Ovary (tissue), 9 donors: ENCODE measurements around the gene MYO1E. TPM values are rescaled to one million over a fixed set of nuclear protein-coding genes. Genes with fewer than 3 reads are reported as not detected.

Experiments used
- DNase-seq, 5 donors: peaks; one replicate each; pipeline ENCODE4 v3.0.0-alpha.2; 2019 to 2020
- H3K27ac ChIP-seq, 2 donors: fragments of 200-600 bp; one replicate each; pipeline versions ENCODE4 v1.5.1 to v1.8.0; 2019 to 2022
- H3K27me3 ChIP-seq: fragments of 200-600 bp; one replicate; pipeline ENCODE4 v1.8.0; 2022
- H3K36me3 ChIP-seq: fragments of 200-600 bp; sonication (generic); one replicate; pipeline ENCODE4 v1.5.1; 2019
- H3K4me1 ChIP-seq: one replicate; pipeline ENCODE4 v1.8.1; 2013; ENCODE audit warnings: mild to moderate bottlenecking, moderate library complexity; ENCODE audit not compliant: insufficient read depth
- H3K4me3 ChIP-seq: fragments of 200-600 bp; sonication (generic); one replicate; pipeline ENCODE4 v1.5.1; 2017
- H3K9me3 ChIP-seq, 2 donors: fragments of 200-600 bp in 1 of 2; sonication (generic) in 1 of 2; one replicate each; pipeline versions ENCODE4 v1.5.1 to v1.8.1; 2013 to 2019; ENCODE audit warnings: mild to moderate bottlenecking in 1 of 2, moderate library complexity in 1 of 2
- EP300 ChIP-seq: sonication (generic); formaldehyde crosslinking; IDR thresholded peaks from one replicate; pipeline ENCODE4 v1.6.1; 2017; ENCODE audit warnings: antibody characterized with exemption
- POLR2A ChIP-seq: fragments of 450-650 bp; IDR thresholded peaks from one replicate; pipeline ENCODE4 v1.6.1; 2017; ENCODE audit warnings: antibody characterized with exemption, mild to moderate bottlenecking, moderate library complexity
- WGBS, 3 donors: extraction: QIAGEN DNeasy Blood & Tissue Kit in 1 of 3; methylation state at CpG; one replicate each; pipeline versions ENCODE4 v1.1.5 to v1.1.7; 2013 to 2017; 5-methylcytosine and 5-hydroxymethylcytosine counted together
- intact Hi-C, 4 donors: fragments of 100-400 bp; cut with DNase I; formaldehyde crosslinking; loops; one replicate each; pipeline versions ENCODE4 v1.11.0 to v1.15.1; 2022 to 2023
- polyA plus RNA-seq, 2 donors: library from polyadenylated mRNA; stranded (reverse); fragments of 200-250 nt in 1 of 2; fragments of 350-450 nt in 1 of 2; fragmentation: Illumina TruSeq in 1 of 2; extraction: RNeasy Lipid Tissue Mini Kit (QIAGEN cat#74804) in 1 of 2; gene quantifications; one replicate each; pipeline ENCODE4 v1.2.3, GENCODE V29; 2013 to 2014
- total RNA-seq, 7 donors: library from RNA; depleted of rRNA in 2 of 7; stranded (reverse); fragments of >200 nt in 2 of 7; fragmentation: NEBNext Ultra II Directional in 3 of 7; extraction: Animal tissue kit (Norgen Biotek cat#: 25700) in 3 of 7; gene quantifications; one replicate each; pipeline versions ENCODE4 v1.1.0 to v1.2.4, GENCODE V29; 2016 to 2023
- TF ChIP-seq, protein P1 (sequence below), 3 donors: fragments of 450-650 bp in 2 of 3; fragments of 200-600 bp in 1 of 3; IDR thresholded peaks; one replicate each; pipeline versions ENCODE4 v1.5.1 to v1.8.0; 2016 to 2022; ENCODE audit warnings: antibody characterized with exemption in 3 of 3, mild to moderate bottlenecking in 1 of 3
- donor health status: DM: no; HTN: no; CAD: no; lungs with moderate emphysema.
- donor health status: DM: no; HTN: no; CAD: no.
- donor health status: Bipolar disorder and iron deficiency.
- donor health status: DM: yes; HTN: yes; CAD: no.
- donor health status: DM: no; HTN: no; CAD: no.
- donor health status: DM: yes; HTN: yes; CAD: no.

MYO1E gene
- total and polyA plus RNA-seq, 9 donors, result 11.6 to 96.0 (median 44.8) TPM

DNA sequence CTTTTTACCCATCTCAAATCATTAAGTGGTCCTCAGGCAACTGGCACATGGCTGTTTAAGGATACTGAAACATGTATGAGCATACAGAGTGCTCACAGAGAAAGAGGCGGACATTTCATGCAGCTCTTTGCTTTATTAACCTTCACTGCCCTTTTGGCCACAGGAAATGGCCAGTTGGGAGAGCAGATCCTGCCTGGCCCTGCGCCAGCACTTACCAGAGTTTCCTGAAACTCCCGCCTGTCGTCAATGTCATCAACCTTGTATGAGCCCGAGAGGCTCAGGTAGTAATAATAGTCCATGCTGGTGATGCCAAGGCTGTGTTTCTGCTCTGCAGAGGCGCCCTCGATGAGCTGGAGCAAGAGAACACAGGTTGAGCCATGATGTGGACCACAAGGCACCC lies 148.2 kb downstream of the MYO1E start:
- no peaks in the 10 kb centered on the region for H3K9me3 ChIP-seq
- no peak overlapping the region for H3K27ac ChIP-seq
- TF ChIP-seq, protein P1, sequence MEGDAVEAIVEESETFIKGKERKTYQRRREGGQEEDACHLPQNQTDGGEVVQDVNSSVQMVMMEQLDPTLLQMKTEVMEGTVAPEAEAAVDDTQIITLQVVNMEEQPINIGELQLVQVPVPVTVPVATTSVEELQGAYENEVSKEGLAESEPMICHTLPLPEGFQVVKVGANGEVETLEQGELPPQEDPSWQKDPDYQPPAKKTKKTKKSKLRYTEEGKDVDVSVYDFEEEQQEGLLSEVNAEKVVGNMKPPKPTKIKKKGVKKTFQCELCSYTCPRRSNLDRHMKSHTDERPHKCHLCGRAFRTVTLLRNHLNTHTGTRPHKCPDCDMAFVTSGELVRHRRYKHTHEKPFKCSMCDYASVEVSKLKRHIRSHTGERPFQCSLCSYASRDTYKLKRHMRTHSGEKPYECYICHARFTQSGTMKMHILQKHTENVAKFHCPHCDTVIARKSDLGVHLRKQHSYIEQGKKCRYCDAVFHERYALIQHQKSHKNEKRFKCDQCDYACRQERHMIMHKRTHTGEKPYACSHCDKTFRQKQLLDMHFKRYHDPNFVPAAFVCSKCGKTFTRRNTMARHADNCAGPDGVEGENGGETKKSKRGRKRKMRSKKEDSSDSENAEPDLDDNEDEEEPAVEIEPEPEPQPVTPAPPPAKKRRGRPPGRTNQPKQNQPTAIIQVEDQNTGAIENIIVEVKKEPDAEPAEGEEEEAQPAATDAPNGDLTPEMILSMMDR (IDR thresholded peaks at IDR 0.05), result no peak
- TF ChIP-seq POLR2A, result no peak
- no peak for TF ChIP-seq EP300
- intact Hi-C loops, result no loop called here
- WGBS, 3 donors, result 76 to 87% (median 77%) methylated on average over 7 of the region's 7 CpGs
- H3K27me3 ChIP-seq, result no peaks in the 10 kb centered on the region
- no peaks in the 10 kb centered on the region for H3K36me3 ChIP-seq
- DNase-seq, result peak in 2 of 5 donors; percentile 28 to 38
- H3K4me1 ChIP-seq, result no peaks in the 10 kb centered on the region
- H3K4me3 ChIP-seq, result no peak overlapping the region

DNA sequence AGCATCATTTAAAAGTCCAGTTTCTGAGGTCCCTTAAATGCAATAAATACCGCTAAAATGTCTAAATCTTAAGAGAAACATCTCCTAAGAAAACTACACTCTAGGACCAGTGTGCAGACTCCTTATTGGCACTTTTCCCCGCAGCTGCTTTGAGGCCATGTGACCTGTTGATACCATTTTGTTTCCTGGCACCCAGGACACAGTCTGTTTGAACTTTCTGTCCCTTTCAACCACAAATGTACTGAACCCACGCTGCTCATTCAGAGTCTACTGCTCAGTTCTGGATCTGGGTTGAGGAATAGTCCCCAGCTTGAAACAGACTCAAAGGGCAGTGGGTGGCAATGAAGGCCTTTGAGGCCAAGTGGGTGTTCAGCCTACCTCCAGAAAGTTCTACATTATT lies 148.9 kb downstream of the MYO1E start:
- WGBS, 3 donors, result 50 to 56% (median 55%) methylated on average over 3 of the region's 3 CpGs
- TF ChIP-seq POLR2A (no peak), EP300 (no peak)
- TF ChIP-seq, protein P1 (IDR thresholded peaks at IDR 0.05), result no peak

DNA sequence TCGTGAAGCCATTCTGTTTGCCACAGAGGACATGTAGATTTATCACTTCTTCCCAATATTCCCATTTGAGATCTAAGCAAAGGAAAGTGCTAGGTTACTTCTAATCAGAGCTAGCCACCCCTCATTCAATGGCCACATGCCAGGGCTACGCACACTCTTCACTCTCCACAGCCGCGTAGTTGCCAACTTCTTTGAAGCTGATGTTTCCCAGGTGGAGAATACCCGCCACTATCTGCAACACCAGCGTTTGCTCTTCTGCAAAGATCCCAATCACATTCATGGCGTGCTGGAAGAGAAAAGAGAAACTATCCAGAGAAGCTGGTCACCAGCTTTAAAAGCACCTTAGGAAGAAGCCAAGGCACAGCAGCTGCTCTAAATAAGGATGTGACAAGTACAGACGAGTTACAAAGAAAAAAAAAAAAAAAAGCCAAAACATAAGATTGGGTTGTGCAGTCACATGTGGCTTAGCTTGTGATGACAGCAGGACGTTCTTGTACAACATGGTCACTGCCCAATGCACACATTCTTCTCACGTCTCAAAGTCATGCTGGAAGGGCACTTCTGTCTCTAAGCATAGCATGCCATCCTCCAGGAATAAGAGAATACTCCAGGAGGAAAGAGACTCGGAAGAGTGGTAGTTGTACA lies 149.6 kb downstream of the MYO1E start:
- intact Hi-C loops, result no loop called here
- WGBS, 3 donors, result 83 to 88% (median 88%) methylated on average over 11 of the region's 11 CpGs
- H3K27ac ChIP-seq, result no peak overlapping the region

More for the DNA sequence above, 148.9 kb downstream of the MYO1E start:
- no peak overlapping the region for H3K4me3 ChIP-seq
- H3K4me1 ChIP-seq, result no peaks in the 10 kb centered on the region
- DNase-seq, result no peak
- no peaks in the 10 kb centered on the region for H3K27me3 ChIP-seq
- H3K27ac ChIP-seq, result no peak overlapping the region
- H3K9me3 ChIP-seq, result no peaks in the 10 kb centered on the region
- intact Hi-C loops, result no loop called here
- no peaks in the 10 kb centered on the region for H3K36me3 ChIP-seq

DNA sequence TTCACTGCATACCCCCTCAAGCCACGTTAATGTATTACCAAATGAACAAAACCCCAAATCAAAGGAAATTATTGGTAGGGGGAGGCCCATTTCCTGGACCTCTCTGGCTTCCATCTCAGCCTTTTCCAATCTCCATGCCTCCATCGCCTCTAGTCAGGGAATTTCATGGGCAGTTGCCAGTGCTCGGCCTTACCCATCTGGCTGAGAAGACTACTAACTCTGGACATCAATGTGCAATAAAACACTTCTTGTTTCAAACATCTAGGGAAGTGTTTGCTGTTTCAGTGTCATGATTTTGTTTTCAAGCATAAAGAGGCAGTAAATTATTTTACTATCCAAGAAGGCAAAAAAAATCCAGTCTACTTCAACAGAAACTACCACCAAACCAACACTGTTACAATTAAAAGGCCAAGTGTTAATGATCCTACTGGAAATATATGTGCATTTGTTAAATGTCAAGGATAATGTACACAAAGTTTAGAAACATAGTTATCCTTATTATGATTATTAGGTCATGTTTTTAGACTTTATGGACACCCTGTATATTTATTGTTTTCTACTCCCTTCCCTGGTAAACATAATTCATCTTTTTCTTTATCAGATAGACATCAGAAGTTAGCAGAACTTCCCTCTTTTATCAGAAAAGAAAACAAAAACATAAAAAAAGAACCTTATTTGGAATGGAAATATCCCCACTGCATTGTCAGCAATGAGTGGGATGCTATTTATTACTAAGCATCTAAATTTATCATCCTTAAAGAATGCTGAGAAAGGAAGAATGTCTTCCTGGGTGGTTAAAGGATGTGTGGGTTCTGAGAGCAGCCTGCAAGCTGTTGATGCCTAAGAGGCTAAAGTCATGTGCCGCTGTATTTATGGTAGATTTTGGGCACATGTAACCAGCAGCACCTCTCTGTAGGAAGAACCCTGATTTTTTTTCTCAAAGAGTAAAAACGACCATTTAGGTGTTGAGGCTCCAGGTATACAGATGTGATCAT lies 150.9 kb downstream of the MYO1E start:
- TF ChIP-seq, protein P1 (IDR thresholded peaks at IDR 0.05), result no peak
- TF ChIP-seq POLR2A, result no peak
- no peak for TF ChIP-seq EP300
- no peaks in the 10 kb centered on the region for H3K4me1 ChIP-seq
- 55 to 61% (median 57%) methylated on average over 5 of the region's 5 CpGs for WGBS, 3 donors
- no peaks in the 10 kb centered on the region for H3K36me3 ChIP-seq
- DNase-seq, result no peak
- H3K27me3 ChIP-seq, result no peaks in the 10 kb centered on the region
- no peak overlapping the region for H3K27ac ChIP-seq
- intact Hi-C loops, result no loop called here
- no peaks in the 10 kb centered on the region for H3K9me3 ChIP-seq
- no peak overlapping the region for H3K4me3 ChIP-seq

More for the DNA sequence above, 149.6 kb downstream of the MYO1E start:
- no peak for DNase-seq
- no peaks in the 10 kb centered on the region for H3K4me1 ChIP-seq
- TF ChIP-seq EP300, result no peak
- TF ChIP-seq POLR2A, result no peak
- no peaks in the 10 kb centered on the region for H3K27me3 ChIP-seq
- no peaks in the 10 kb centered on the region for H3K9me3 ChIP-seq
- H3K4me3 ChIP-seq, result no peak overlapping the region
- no peaks in the 10 kb centered on the region for H3K36me3 ChIP-seq
